Central memory CD8-positive, alpha-beta T cell (primary cell): ENCODE data around the gene AKAP10.
A peak's percentile ranks its signal among the peaks of the same experiment; 100 is the strongest.

Source experiments
- ATAC-seq: fragments of 150-1000 bp; cut with Tn5 transposase; replicated peaks from 2 replicates; pipeline ENCODE4 v1.10.0; 2022; ENCODE audit warnings: mild to moderate bottlenecking, moderate FRiP score, moderate number of reproducible peaks; ENCODE audit not compliant: poor library complexity, severe bottlenecking; ENCODE audit errors: extremely low read depth
- DNase-seq, 2 donors: peaks; one replicate each; pipeline ENCODE4 v3.0.0; 2021; ENCODE audit warnings: low spot score in 2 of 2
- H3K27ac Mint-ChIP-seq: one replicate; pipeline ENCODE4 v1.8.0; 2022; ENCODE audit warnings: low read depth, mild to moderate bottlenecking, moderate library complexity, mixed read lengths
- H3K27me3 Mint-ChIP-seq: one replicate; pipeline ENCODE4 v1.8.0; 2022; ENCODE audit warnings: mixed read lengths
- H3K36me3 Mint-ChIP-seq: one replicate; pipeline ENCODE4 v1.8.0; 2022; ENCODE audit warnings: mild to moderate bottlenecking, moderate library complexity, mixed read lengths; ENCODE audit not compliant: insufficient read depth
- H3K4me1 Mint-ChIP-seq: one replicate; pipeline ENCODE4 v1.8.0; 2022; ENCODE audit warnings: mixed read lengths
- H3K4me3 Mint-ChIP-seq: one replicate; pipeline ENCODE4 v1.8.0; 2022; ENCODE audit warnings: mild to moderate bottlenecking, moderate library complexity, mixed read lengths
- H3K9me3 Mint-ChIP-seq: one replicate; pipeline ENCODE4 v1.8.0; 2022; ENCODE audit warnings: mixed read lengths

Gene AKAP10

GRCh38 chr17:19996502-19996901, 18.9 kb upstream of the AKAP10 start:
- no peak overlapping the region for H3K27ac Mint-ChIP-seq
- no peaks in the 10 kb centered on the region for H3K36me3 Mint-ChIP-seq
- no peaks in the 10 kb centered on the region for H3K9me3 Mint-ChIP-seq
- no peak for ATAC-seq
- no peaks in the 10 kb centered on the region for H3K4me1 Mint-ChIP-seq
- DNase-seq: no peak
- H3K27me3 Mint-ChIP-seq: peaks cover 56% of the 10 kb centered on the region
- H3K4me3 Mint-ChIP-seq: no peak overlapping the region

- Mint-ChIP-seq H3K27ac (no peak overlapping the region), H3K4me3 (no peak overlapping the region), H3K4me1 (no peaks in the 10 kb centered on the region), H3K36me3 (no peaks in the 10 kb centered on the region), H3K27me3 (peaks cover 60% of the 10 kb centered on the region), H3K9me3 (no peaks in the 10 kb centered on the region)
- DNase-seq (no peak), ATAC-seq (no peak)
Observed at GRCh38 chr17:19996086-19996485, 18.5 kb upstream of the AKAP10 start.

- ATAC-seq (peak; percentile 94), DNase-seq (peak; percentile 57 to 63)
- H3K27me3 Mint-ChIP-seq: peaks cover 41% of the 10 kb centered on the region
- no peaks in the 10 kb centered on the region for H3K4me1 Mint-ChIP-seq
- no peak overlapping the region for H3K4me3 Mint-ChIP-seq
- no peaks in the 10 kb centered on the region for H3K36me3 Mint-ChIP-seq
- no peak overlapping the region for H3K27ac Mint-ChIP-seq
- H3K9me3 Mint-ChIP-seq: no peaks in the 10 kb centered on the region
Observed at GRCh38 chr17:19992803-19993713, 15.4 kb upstream of the AKAP10 start.

- peaks cover 41% of the 10 kb centered on the region for H3K27me3 Mint-ChIP-seq
- H3K36me3 Mint-ChIP-seq: no peaks in the 10 kb centered on the region
- no peak overlapping the region for H3K4me3 Mint-ChIP-seq
- no peak overlapping the region for H3K27ac Mint-ChIP-seq
- no peaks in the 10 kb centered on the region for H3K4me1 Mint-ChIP-seq
- no peak for DNase-seq
- no peak for ATAC-seq
- no peaks in the 10 kb centered on the region for H3K9me3 Mint-ChIP-seq
Observed at GRCh38 chr17:19991252-19991885, 13.7 kb upstream of the AKAP10 start.

GRCh38 chr17:19987897-19988296, 10.3 kb upstream of the AKAP10 start:
- Mint-ChIP-seq H3K9me3 (no peaks in the 10 kb centered on the region), H3K27me3 (peaks cover 39% of the 10 kb centered on the region), H3K4me3 (no peak overlapping the region), H3K27ac (no peak overlapping the region), H3K36me3 (no peaks in the 10 kb centered on the region), H3K4me1 (no peaks in the 10 kb centered on the region)
- DNase-seq (no peak), ATAC-seq (no peak)

- no peak overlapping the region for H3K27ac Mint-ChIP-seq
Observed at GRCh38 chr17:19986941-19987861, 9.6 kb upstream of the AKAP10 start.

GRCh38 chr17:19979917-19980770, 2.5 kb upstream of the AKAP10 start:
- no peak overlapping the region for H3K4me3 Mint-ChIP-seq
- H3K27ac Mint-ChIP-seq: no peak overlapping the region
- DNase-seq (no peak), ATAC-seq (no peak)
- no peaks in the 10 kb centered on the region for H3K27me3 Mint-ChIP-seq
- peaks cover 13% of the 10 kb centered on the region for H3K36me3 Mint-ChIP-seq
- H3K4me1 Mint-ChIP-seq: peaks cover 27% of the 10 kb centered on the region
- no peaks in the 10 kb centered on the region for H3K9me3 Mint-ChIP-seq

More at GRCh38 chr17:19986941-19987861, 9.6 kb upstream of the AKAP10 start:
- H3K4me3 Mint-ChIP-seq: no peak overlapping the region
- H3K27me3 Mint-ChIP-seq: peaks cover 32% of the 10 kb centered on the region
- H3K36me3 Mint-ChIP-seq: no peaks in the 10 kb centered on the region
- H3K9me3 Mint-ChIP-seq: no peaks in the 10 kb centered on the region
- H3K4me1 Mint-ChIP-seq: no peaks in the 10 kb centered on the region
- DNase-seq (no peak), ATAC-seq (no peak)

GRCh38 chr17:19978805-19979211, 1.2 kb upstream of the AKAP10 start:
- Mint-ChIP-seq H3K4me1 (peaks cover 32% of the 10 kb centered on the region), H3K9me3 (no peaks in the 10 kb centered on the region), H3K36me3 (peaks cover 15% of the 10 kb centered on the region), H3K27ac (peak overlapping the region; percentile 97), H3K4me3 (peak overlapping the region; percentile 97), H3K27me3 (no peaks in the 10 kb centered on the region)
- DNase-seq (no peak), ATAC-seq (no peak)

- no peaks in the 10 kb centered on the region for H3K27me3 Mint-ChIP-seq
- peaks cover 37% of the 10 kb centered on the region for H3K4me1 Mint-ChIP-seq
- no peaks in the 10 kb centered on the region for H3K9me3 Mint-ChIP-seq
- H3K4me3 Mint-ChIP-seq: peak overlapping the region; percentile 97
- H3K36me3 Mint-ChIP-seq: peaks cover 15% of the 10 kb centered on the region
- DNase-seq: no peak
- peak overlapping the region; percentile 97 for H3K27ac Mint-ChIP-seq
- ATAC-seq: peak; percentile 12
Observed at GRCh38 chr17:19978209-19978802, 678 bp upstream of the AKAP10 start.

GRCh38 chr17:19975601-19976000, 2.0 kb downstream of the AKAP10 start:
- peaks cover 45% of the 10 kb centered on the region for H3K4me1 Mint-ChIP-seq
- H3K9me3 Mint-ChIP-seq: no peaks in the 10 kb centered on the region
- peak overlapping the region; percentile 97 for H3K4me3 Mint-ChIP-seq
- ATAC-seq: no peak
- H3K36me3 Mint-ChIP-seq: peaks cover 25% of the 10 kb centered on the region
- no peaks in the 10 kb centered on the region for H3K27me3 Mint-ChIP-seq
- no peak for DNase-seq
- H3K27ac Mint-ChIP-seq: peak overlapping the region; percentile 97

- peaks cover 48% of the 10 kb centered on the region for H3K4me1 Mint-ChIP-seq
- H3K27me3 Mint-ChIP-seq: no peaks in the 10 kb centered on the region
- H3K9me3 Mint-ChIP-seq: no peaks in the 10 kb centered on the region
- no peak for DNase-seq
- H3K36me3 Mint-ChIP-seq: peaks cover 33% of the 10 kb centered on the region
- no peak for ATAC-seq
- H3K4me3 Mint-ChIP-seq: no peak overlapping the region
- H3K27ac Mint-ChIP-seq: no peak overlapping the region
Observed at GRCh38 chr17:19973156-19973555, 4.5 kb downstream of the AKAP10 start.
